Fibroblast of lung (primary cell): ENCODE measurements around the gene FSIP1.

Experiments used
- EZH2 ChIP-seq: IDR thresholded peaks from 2 replicates; pipeline ENCODE4 v1.5.1; 2012; ENCODE audit warnings: low read length, control low read depth, mild to moderate bottlenecking; ENCODE audit errors: missing control alignments
- TF ChIP-seq, protein P1 (sequence below), 2 donors: IDR thresholded peaks in 1 of 2; conservative IDR thresholded peaks in 1 of 2; 1 replicate in 1 of 2; 2 replicates in 1 of 2; pipeline ENCODE4 v1.5.1; 2011 to 2012; ENCODE audit warnings: low read length in 2 of 2, control low read depth in 1 of 2, inconsistent platforms in 1 of 2, low read depth in 1 of 2, mild to moderate bottlenecking in 1 of 2

DNA sequence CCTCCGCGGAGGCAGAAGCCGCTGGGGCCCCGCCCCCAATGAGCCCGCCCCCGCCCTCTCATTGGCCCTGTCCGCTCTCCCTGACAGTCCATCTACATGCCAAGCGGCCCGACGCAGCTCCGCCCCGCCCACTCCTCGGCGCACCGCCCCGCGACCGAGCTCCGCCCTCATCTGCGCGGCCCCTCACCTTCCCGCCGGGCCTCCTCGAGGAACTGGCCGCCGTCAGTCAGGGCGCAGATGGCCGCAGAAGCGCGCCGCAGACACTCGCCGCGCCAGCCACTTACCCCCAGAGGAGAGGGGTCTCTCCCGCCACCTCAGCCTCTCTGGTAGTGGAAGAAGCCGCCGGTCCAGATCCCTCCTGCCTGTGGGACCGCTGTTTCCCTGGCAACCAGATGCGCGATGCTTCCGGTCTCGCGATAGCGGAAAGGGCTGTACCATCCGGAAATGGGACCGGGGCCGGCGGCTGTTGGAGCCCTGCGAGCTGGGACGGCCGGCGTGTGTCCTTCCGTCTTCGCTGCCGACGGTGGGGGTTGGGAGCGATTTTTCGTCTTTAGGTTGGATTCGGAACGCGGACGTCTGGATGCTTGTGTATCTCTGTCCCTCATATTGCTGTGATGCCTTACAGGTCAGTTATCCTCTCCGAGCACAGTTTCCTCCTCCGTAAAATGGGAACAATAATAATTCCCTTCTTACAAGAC is at the start of gene FSIP1:
- TF ChIP-seq, protein P1, sequence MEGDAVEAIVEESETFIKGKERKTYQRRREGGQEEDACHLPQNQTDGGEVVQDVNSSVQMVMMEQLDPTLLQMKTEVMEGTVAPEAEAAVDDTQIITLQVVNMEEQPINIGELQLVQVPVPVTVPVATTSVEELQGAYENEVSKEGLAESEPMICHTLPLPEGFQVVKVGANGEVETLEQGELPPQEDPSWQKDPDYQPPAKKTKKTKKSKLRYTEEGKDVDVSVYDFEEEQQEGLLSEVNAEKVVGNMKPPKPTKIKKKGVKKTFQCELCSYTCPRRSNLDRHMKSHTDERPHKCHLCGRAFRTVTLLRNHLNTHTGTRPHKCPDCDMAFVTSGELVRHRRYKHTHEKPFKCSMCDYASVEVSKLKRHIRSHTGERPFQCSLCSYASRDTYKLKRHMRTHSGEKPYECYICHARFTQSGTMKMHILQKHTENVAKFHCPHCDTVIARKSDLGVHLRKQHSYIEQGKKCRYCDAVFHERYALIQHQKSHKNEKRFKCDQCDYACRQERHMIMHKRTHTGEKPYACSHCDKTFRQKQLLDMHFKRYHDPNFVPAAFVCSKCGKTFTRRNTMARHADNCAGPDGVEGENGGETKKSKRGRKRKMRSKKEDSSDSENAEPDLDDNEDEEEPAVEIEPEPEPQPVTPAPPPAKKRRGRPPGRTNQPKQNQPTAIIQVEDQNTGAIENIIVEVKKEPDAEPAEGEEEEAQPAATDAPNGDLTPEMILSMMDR (conservative IDR thresholded peaks at IDR 0.05 in 1 of 2, IDR thresholded peaks at IDR 0.05 in 1 of 2; ENCODE audit: low read depth in 1 of 2, low read length in 2 of 2) = no peak
- TF ChIP-seq EZH2 = no peak
